Measurements from ENCODE around the gene ABI2. TPM values are rescaled to one million over a fixed set of nuclear protein-coding genes. Genes with fewer than 3 reads are reported as not detected.
"Not testable (repeated sequence)": the region's sequence is repeated elsewhere in the genome, so short reads cannot be mapped to it uniquely, and the experiment has no call there.

Gene ABI2
- polyA plus RNA-seq, 6 donors from 2014 or later: 10.2 to 28.6 (median 12.1) TPM

- not testable (repeated sequence) for H3K27ac Mint-ChIP-seq; DNase-seq; H3K27me3 Mint-ChIP-seq; H3K9me3 Mint-ChIP-seq; H3K4me3 Mint-ChIP-seq; H3K4me1 Mint-ChIP-seq; ATAC-seq (ENCODE audit: low read depth in 2 of 2)
- H3K36me3 Mint-ChIP-seq: peaks cover 7 to 14% of the 10 kb centered on the region in 2 donors
Measured at GRCh38 chr2:203372706-203373105, 44.5 kb downstream of the ABI2 start.

DNA sequence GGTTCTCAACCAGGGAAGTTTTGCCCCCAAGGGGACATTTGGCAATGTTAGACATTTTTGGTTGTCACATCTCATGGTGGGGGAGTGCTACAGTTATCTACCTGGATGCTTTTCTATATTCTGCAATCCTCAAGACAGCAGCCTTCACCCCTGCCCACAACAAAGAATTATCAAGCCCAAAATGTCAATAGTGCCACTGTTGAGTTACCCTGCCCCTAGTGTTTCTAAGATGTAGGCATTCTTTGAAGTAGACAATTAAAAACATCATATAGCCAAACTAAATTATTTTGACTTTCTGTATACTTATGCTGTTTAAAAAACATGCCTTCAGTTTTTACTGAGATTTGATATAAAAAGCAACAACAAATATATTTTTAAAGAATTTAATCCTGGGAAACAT, 48.0 kb downstream of the ABI2 start:
- H3K4me1 Mint-ChIP-seq: no peaks in the 10 kb centered on the region
- H3K27me3 Mint-ChIP-seq: no peaks in the 10 kb centered on the region
- no peak overlapping the region for H3K27ac Mint-ChIP-seq
- no peaks in the 10 kb centered on the region for H3K9me3 Mint-ChIP-seq
- H3K36me3 Mint-ChIP-seq: peaks cover under 1 to 2% of the 10 kb centered on the region in 2 donors
- ATAC-seq (ENCODE audit: low read depth in 2 of 2): no peak
- no peak overlapping the region for H3K4me3 Mint-ChIP-seq
- DNase-seq: no peak

- Mint-ChIP-seq H3K27ac (no peak overlapping the region), H3K27me3 (no peaks in the 10 kb centered on the region), H3K9me3 (no peaks in the 10 kb centered on the region), H3K36me3 (peaks cover 0 to 5% of the 10 kb centered on the region in 2 donors), H3K4me1 (no peaks in the 10 kb centered on the region), H3K4me3 (no peak overlapping the region)
- DNase-seq (no peak), ATAC-seq (ENCODE audit: low read depth in 2 of 2) (no peak)
Measured at GRCh38 chr2:203379156-203379555, 51.0 kb downstream of the ABI2 start.

DNA sequence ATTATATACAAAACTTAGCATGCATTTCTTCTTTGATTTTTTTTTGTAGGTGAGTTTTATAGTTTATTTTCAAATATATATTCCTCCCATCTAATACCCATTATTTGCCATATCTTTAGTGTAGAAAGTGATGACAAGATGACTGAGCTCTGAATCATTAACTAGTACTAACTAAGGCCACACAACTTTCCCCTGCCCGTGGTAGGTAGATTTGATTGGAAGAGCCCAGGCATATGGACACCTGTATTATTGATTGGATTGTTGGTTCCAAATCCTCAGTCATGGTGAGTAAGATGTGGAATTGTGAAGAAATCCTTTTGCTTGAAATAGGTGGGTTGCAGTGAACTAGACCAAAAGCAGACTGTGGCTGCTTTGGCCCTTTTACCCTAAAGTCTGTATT, 54.8 kb downstream of the ABI2 start:
- Mint-ChIP-seq H3K27ac (no peak overlapping the region), H3K4me1 (no peaks in the 10 kb centered on the region), H3K36me3 (peaks cover 0 to 11% of the 10 kb centered on the region in 2 donors), H3K9me3 (no peaks in the 10 kb centered on the region), H3K27me3 (no peaks in the 10 kb centered on the region), H3K4me3 (no peak overlapping the region)
- DNase-seq: no peak
- no peak for ATAC-seq (ENCODE audit: low read depth in 2 of 2)

DNA sequence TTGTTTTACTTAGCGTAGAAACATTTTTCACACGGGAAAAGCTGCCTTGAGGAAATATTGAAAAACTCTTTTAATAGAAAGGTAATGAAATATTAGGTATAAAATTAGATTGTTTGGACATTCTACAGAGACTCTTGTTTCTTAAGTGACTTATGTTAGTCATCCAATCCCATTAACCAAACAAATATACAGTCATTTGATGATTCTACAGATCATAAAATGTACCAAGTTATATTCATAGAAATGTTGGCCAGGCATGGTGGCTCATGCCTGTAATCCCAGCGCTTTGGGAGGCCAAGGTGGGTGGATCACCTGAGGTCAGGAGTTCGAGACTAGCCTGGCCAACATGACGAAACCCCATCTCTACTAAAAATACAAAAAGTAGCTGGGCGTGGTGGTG, 60.0 kb downstream of the ABI2 start:
- Mint-ChIP-seq H3K36me3 (peaks cover 0 to 11% of the 10 kb centered on the region in 2 donors), H3K27ac (peak overlapping the region in 1 of 6 donors; percentile 56)
- H3K9me3 Mint-ChIP-seq; DNase-seq; H3K4me1 Mint-ChIP-seq; H3K4me3 Mint-ChIP-seq; ATAC-seq (ENCODE audit: low read depth in 2 of 2); H3K27me3 Mint-ChIP-seq: not testable (repeated sequence)

GRCh38 chr2:203394519-203395227, 66.5 kb downstream of the ABI2 start:
- no peaks in the 10 kb centered on the region for H3K4me1 Mint-ChIP-seq
- H3K9me3 Mint-ChIP-seq: peaks cover 0 to 6% (median 0%) of the 10 kb centered on the region in 7 donors
- no peak overlapping the region for H3K27ac Mint-ChIP-seq
- H3K36me3 Mint-ChIP-seq: peaks cover 7 to 20% of the 10 kb centered on the region in 2 donors
- no peak for DNase-seq
- H3K4me3 Mint-ChIP-seq: no peak overlapping the region
- no peaks in the 10 kb centered on the region for H3K27me3 Mint-ChIP-seq
- no peak for ATAC-seq (ENCODE audit: low read depth in 2 of 2)

GRCh38 chr2:203395858-203396257, 67.7 kb downstream of the ABI2 start:
- Mint-ChIP-seq H3K4me3 (no peak overlapping the region), H3K9me3 (peaks cover 0 to 6% (median 0%) of the 10 kb centered on the region in 7 donors), H3K4me1 (no peaks in the 10 kb centered on the region), H3K27ac (peak overlapping the region in 1 of 6 donors; percentile 48), H3K27me3 (no peaks in the 10 kb centered on the region), H3K36me3 (peaks cover 7 to 20% of the 10 kb centered on the region in 2 donors)
- no peak for DNase-seq
- ATAC-seq (ENCODE audit: low read depth in 2 of 2): no peak

GRCh38 chr2:203396667-203397066, 68.5 kb downstream of the ABI2 start:
- ATAC-seq (ENCODE audit: low read depth in 2 of 2) (no peak), DNase-seq (no peak)
- H3K4me3 Mint-ChIP-seq: no peak overlapping the region
- peaks cover 0 to 6% (median 0%) of the 10 kb centered on the region in 7 donors for H3K9me3 Mint-ChIP-seq
- H3K36me3 Mint-ChIP-seq: peaks cover 7 to 20% of the 10 kb centered on the region in 2 donors
- no peaks in the 10 kb centered on the region for H3K4me1 Mint-ChIP-seq
- H3K27ac Mint-ChIP-seq: peak overlapping the region in 3 of 6 donors; percentile 10 to 67 (median 55)
- H3K27me3 Mint-ChIP-seq: no peaks in the 10 kb centered on the region

DNA sequence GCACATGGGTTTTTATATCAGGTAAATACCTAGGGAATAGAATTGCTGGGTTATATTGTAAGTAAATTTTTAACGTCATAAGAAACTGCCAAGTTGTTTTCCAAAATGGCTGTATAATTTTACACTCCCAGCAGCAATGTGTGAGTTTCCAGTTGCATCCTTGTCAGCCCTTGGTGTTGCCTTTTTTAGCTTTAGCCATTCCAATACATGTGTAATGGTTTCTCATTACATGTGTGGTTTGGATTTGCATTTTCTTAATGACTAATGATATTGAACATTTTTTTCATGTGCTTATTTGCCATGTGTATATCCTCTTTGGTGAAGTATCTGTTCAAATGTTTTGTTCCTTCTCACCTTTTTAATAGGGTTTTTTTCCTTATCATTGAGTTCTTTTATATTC, 70.8 kb downstream of the ABI2 start:
- Mint-ChIP-seq H3K27ac (no peak overlapping the region), H3K9me3 (peaks cover 0 to 6% (median 0%) of the 10 kb centered on the region in 7 donors), H3K36me3 (peaks cover 7 to 20% of the 10 kb centered on the region in 2 donors), H3K4me1 (no peaks in the 10 kb centered on the region), H3K27me3 (no peaks in the 10 kb centered on the region), H3K4me3 (no peak overlapping the region)
- ATAC-seq (ENCODE audit: low read depth in 2 of 2) (no peak), DNase-seq (no peak)

- no peak overlapping the region for H3K4me3 Mint-ChIP-seq
- ATAC-seq (ENCODE audit: low read depth in 2 of 2) (no peak), DNase-seq (no peak)
- H3K9me3 Mint-ChIP-seq: peaks cover 0 to 6% (median 0%) of the 10 kb centered on the region in 7 donors
- H3K4me1 Mint-ChIP-seq: no peaks in the 10 kb centered on the region
- no peak overlapping the region for H3K27ac Mint-ChIP-seq
- H3K27me3 Mint-ChIP-seq: no peaks in the 10 kb centered on the region
- H3K36me3 Mint-ChIP-seq: peaks cover 7 to 16% of the 10 kb centered on the region in 2 donors
Measured at GRCh38 chr2:203400805-203401585, 72.8 kb downstream of the ABI2 start.

DNA sequence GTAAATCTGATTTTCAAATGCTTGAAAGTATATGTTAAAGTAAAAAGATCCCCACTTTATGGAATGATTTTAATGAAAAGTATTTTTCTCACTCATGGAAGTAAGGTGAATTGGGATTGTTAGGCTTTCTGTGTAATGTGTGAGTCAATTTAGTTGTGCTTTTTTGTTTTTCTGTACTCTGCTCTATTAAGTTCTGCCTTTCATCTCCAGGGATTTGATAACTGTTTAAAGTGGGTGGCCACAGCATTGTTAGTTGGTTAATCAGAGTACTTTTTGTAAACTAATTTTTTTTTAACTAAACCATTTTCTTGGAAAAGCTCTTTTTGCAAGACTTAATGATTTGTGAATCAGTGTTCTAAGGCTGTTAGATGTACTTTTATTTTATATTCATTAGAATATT, 76.8 kb downstream of the ABI2 start:
- Mint-ChIP-seq H3K9me3 (no peaks in the 10 kb centered on the region), H3K27me3 (no peaks in the 10 kb centered on the region), H3K36me3 (peaks cover 0 to 28% of the 10 kb centered on the region in 2 donors), H3K4me3 (peak overlapping the region in 1 of 8 donors; percentile 18), H3K4me1 (peaks cover 0 to 1% (median 0%) of the 10 kb centered on the region in 3 donors), H3K27ac (no peak overlapping the region)
- DNase-seq (no peak), ATAC-seq (ENCODE audit: low read depth in 2 of 2) (no peak)

- H3K9me3 Mint-ChIP-seq: no peaks in the 10 kb centered on the region
- H3K36me3 Mint-ChIP-seq: peaks cover 8 to 42% of the 10 kb centered on the region in 2 donors
- H3K4me3 Mint-ChIP-seq: no peak overlapping the region
- no peak overlapping the region for H3K27ac Mint-ChIP-seq
- H3K27me3 Mint-ChIP-seq: no peaks in the 10 kb centered on the region
- peaks cover 0 to 3% (median 0%) of the 10 kb centered on the region in 3 donors for H3K4me1 Mint-ChIP-seq
- ATAC-seq (ENCODE audit: low read depth in 2 of 2) (no peak), DNase-seq (no peak)
Measured at GRCh38 chr2:203407496-203407895, 79.3 kb downstream of the ABI2 start.

DNA sequence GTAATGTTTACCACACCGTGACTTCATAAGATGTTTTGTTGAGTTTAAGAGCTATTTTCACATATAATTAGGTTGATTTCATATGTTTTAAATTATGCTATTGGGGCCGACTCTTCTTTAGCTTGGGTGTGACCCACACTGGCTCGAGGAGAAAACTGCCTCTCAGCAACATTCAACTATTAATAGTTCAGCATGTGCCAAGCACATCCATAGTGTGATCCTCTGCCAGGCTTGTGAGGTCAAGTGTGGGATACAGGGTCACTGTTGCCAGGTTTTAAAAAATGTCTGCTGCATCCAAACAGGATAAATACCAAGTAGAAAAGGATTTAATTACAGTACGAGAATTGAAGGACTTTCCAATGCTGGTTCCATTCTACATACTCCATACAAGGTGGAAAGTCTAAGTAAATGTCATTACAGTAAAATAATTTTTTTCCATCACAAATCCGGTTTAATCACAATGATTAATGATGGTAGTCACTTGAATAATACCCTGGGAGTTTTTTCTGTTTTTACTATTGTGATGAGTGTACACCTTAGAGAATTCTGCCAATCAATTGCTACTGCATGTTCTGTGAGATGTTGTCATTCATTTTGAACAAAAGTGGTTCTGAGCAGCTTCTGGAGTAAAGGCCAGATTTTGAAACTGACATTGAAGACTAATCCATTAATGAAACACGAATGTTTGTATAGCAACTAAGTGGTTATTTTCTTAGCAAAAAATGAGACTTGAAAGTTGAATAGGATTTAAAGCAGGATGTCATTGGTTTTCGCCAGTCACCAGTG, 84.5 kb downstream of the ABI2 start:
- Mint-ChIP-seq H3K36me3 (peaks cover 30 to 35% of the 10 kb centered on the region in 2 donors), H3K4me3 (no peak overlapping the region)

More for the DNA sequence above, 84.5 kb downstream of the ABI2 start:
- ATAC-seq (ENCODE audit: low read depth in 2 of 2) (no peak), DNase-seq (no peak)
- Mint-ChIP-seq H3K27ac (no peak overlapping the region), H3K4me1 (peaks cover 0 to 3% (median 0%) of the 10 kb centered on the region in 3 donors), H3K9me3 (peaks cover under 1 to 14% (median 2%) of the 10 kb centered on the region in 7 donors), H3K27me3 (no peaks in the 10 kb centered on the region)

All from naive B cell (primary cell).